K562 (cell line): ENCODE results near the gene PDE5A. TPM values are rescaled to one million over a fixed set of nuclear protein-coding genes. Genes with fewer than 3 reads are reported as not detected.
"Not testable (repeated sequence)": the region's sequence is repeated elsewhere in the genome, so short reads cannot be mapped to it uniquely, and the experiment has no call there.

Experiments used
- ATAC-seq: fragments of 200-7000 bp; cut with Tn5 transposase; 3 replicates; pipeline ENCODE4 v1.9.1; 2020; ENCODE audit warnings: moderate library complexity
- BruUV-seq: library from RNA; stranded (reverse); fragments of 400-500 nt; replicated peaks from 2 replicates; lab custom pipeline; 2021; lab: Mats Ljungman, UMichigan
- CTCF ChIA-PET: fragments of 300-600 bp; formaldehyde crosslinking; extraction: SDS; loops from one replicate; lab custom pipeline; 2021; ENCODE audit warnings: low intra/inter-chr PET ratio; lab: Yijun Ruan, JAX
- POLR2A ChIA-PET: fragments of 300-600, 350-650 bp; sonication (Branson Sonifier 250); formaldehyde crosslinking; extraction: SDS; loops from one replicate; lab custom pipeline; 2021; ENCODE audit warnings: antibody characterized with exemption, inconsistent platforms; lab: Yijun Ruan, JAX
- DNase-seq, 4 experiments: peaks; one replicate each; pipeline versions ENCODE4 v3.0.0 to v3.0.0-alpha.2; 2011 to 2018; ENCODE audit warnings: low spot score in 3 of 4, mixed read lengths in 3 of 4; ENCODE audit errors: extremely low read depth in 1 of 4
- FAIRE-seq: peaks from 2 replicates; lab custom pipeline; 2011; peaks lifted over from hg19 to GRCh38; lab: Jason Lieb, UNC
- H2AFZ ChIP-seq: 2 replicates; pipeline ENCODE4 v1.6.0; 2011; ENCODE audit warnings: low read depth, low read length, control low read depth, inconsistent platforms
- H3K27ac ChIP-seq: fragments of 200-600 bp; 3 replicates; pipeline ENCODE4 v1.8.0; 2011; ENCODE audit warnings: low read depth, mild to moderate bottlenecking, control low read depth, inconsistent platforms, low read length, moderate library complexity, mixed read lengths; ENCODE audit errors: extremely low read depth
- H3K27me3 ChIP-seq, 2 experiments: fragments of 300-600 bp in 1 of 2; 2 replicates in 1 of 2; 3 replicates in 1 of 2; pipeline versions ENCODE4 v1.6.0 to v1.8.0; 2011; ENCODE audit warnings: inconsistent platforms in 2 of 2, low read length in 2 of 2, mild to moderate bottlenecking in 1 of 2, mixed read lengths in 1 of 2, moderate library complexity in 1 of 2; ENCODE audit not compliant: control insufficient read depth in 2 of 2, insufficient read depth in 2 of 2
- H3K36me3 ChIP-seq: fragments of 300-600 bp; 3 replicates; pipeline ENCODE4 v1.8.0; 2011; ENCODE audit warnings: mild to moderate bottlenecking, low read length, inconsistent platforms; ENCODE audit not compliant: control insufficient read depth, insufficient read depth
- H3K4me1 ChIP-seq, 2 experiments: fragments of 200-600 bp in 1 of 2; replicated peaks in 1 of 2; 2 replicates in 1 of 2; 3 replicates in 1 of 2; pipeline versions ENCODE4 v1.5.1 to v1.8.0; 2011; ENCODE audit warnings: inconsistent platforms in 2 of 2, low read length in 2 of 2, mild to moderate bottlenecking in 1 of 2, mixed read lengths in 1 of 2, moderate library complexity in 1 of 2; ENCODE audit not compliant: control insufficient read depth in 2 of 2, insufficient read depth in 2 of 2
- H3K4me2 ChIP-seq: 2 replicates; pipeline ENCODE4 v1.6.1; 2011; ENCODE audit warnings: low read length, control low read depth, inconsistent platforms, mixed read lengths; ENCODE audit not compliant: insufficient read depth
- H3K4me3 ChIP-seq: fragments of 200-600 bp; sonication (generic), shearing (Covaris generic); 2 replicates; pipeline ENCODE4 v1.5.1; 2016; ENCODE audit warnings: control low read depth, inconsistent platforms
- H3K79me2 ChIP-seq: fragments of 200-600 bp; 3 replicates; pipeline ENCODE4 v1.8.0; 2011; ENCODE audit warnings: low read length, inconsistent platforms; ENCODE audit not compliant: control insufficient read depth, insufficient read depth
- H3K9ac ChIP-seq, 2 experiments: 2 replicates each; pipeline versions ENCODE4 v1.6.0 to v1.6.1; 2011; ENCODE audit warnings: low read depth in 2 of 2, low read length in 2 of 2, control low read depth in 1 of 2, inconsistent platforms in 1 of 2, mild to moderate bottlenecking in 1 of 2, mixed read lengths in 1 of 2; ENCODE audit not compliant: insufficient read depth in 1 of 2
- H3K9me1 ChIP-seq: one replicate; pipeline ENCODE4 v1.6.0; 2011; ENCODE audit warnings: inconsistent platforms, mild to moderate bottlenecking, low read length, moderate library complexity; ENCODE audit not compliant: control insufficient read depth, insufficient read depth
- H3K9me3 ChIP-seq: replicated peaks from 2 replicates; pipeline ENCODE4 v1.5.1; 2011; ENCODE audit warnings: low read depth, low read length, inconsistent platforms; ENCODE audit not compliant: control insufficient read depth, insufficient read depth
- H4K20me1 ChIP-seq: replicated peaks from 2 replicates; pipeline ENCODE4 v1.6.1; 2011; ENCODE audit warnings: low read length, inconsistent platforms, mixed read lengths; ENCODE audit not compliant: control insufficient read depth, insufficient read depth
- ZNF232 ChIP-seq: sonication (generic); formaldehyde crosslinking; IDR thresholded peaks from 2 replicates; pipeline ENCODE4 v1.8.0; 2022; ENCODE audit warnings: mild to moderate bottlenecking, missing genetic modification reagents
- WGBS: fragments of 100-300 bp; shearing (Covaris generic); methylation state at CpG from one replicate; pipeline ENCODE4 v1.1.6; 2016; ENCODE audit warnings: low coverage, mixed read lengths; ENCODE audit not compliant: insufficient coverage; ENCODE audit errors: missing lambda C conversion rate; 5-methylcytosine and 5-hydroxymethylcytosine counted together
- in situ Hi-C: fragments of 300-500 bp; cut with MboI; formaldehyde crosslinking; loops from 4 replicates; pipeline ENCODE4 v1.15.0; 2018; ENCODE audit warnings: inconsistent platforms, mixed read lengths
- intact Hi-C: fragments of 100-400 bp; cut with micrococcal nuclease; formaldehyde crosslinking; loops from 2 replicates; pipeline ENCODE4 v1.14.2; 2022
- polyA plus RNA-seq, 8 experiments: library from polyadenylated mRNA; depleted of rRNA in 4 of 8; stranded (reverse) in 5 of 8; unstranded in 3 of 8; fragments of >200 nt; fragmentation: Nextera tagmentation in 2 of 8; fragmentation: Illumina TruSeq in 1 of 8; extraction: Ambion mirVana in 2 of 8; extraction: Trizol in 1 of 8; gene quantifications; 2 replicates each; pipeline versions ENCODE4 v1.2.1 to v1.2.3, GENCODE V29; 2011 to 2014; ENCODE audit warnings: inconsistent platforms in 1 of 8, missing spikeins in 1 of 8
- small RNA-seq: library from RNA; depleted of rRNA; stranded (forward); fragments of <200 nt; gene quantifications from one replicate; pipeline ENCODE3, GENCODE V24; 2014
- total RNA-seq, 7 experiments: library from RNA; depleted of rRNA in 6 of 7; stranded (reverse); fragments of >200 nt in 6 of 7; fragmentation: Illumina TruSeq in 2 of 7; extraction: Trizol in 2 of 7; gene quantifications; 2 replicates each; pipeline versions ENCODE4 v1.2.1 to v1.2.3, GENCODE V29; 2011 to 2021; ENCODE audit warnings: low replicate concordance in 1 of 7

Gene PDE5A
- total and polyA plus RNA-seq, 9 of the 15 experiments (the other 6 are each of a cell fraction or from before 2014, with no cell fraction given), result 0.07 to 1.9 (median 0.29) TPM

- DNase-seq, in situ Hi-C loops, BruUV-seq, H4K20me1 ChIP-seq, ATAC-seq, H3K27me3 ChIP-seq, H2AFZ ChIP-seq, CTCF ChIA-PET, H3K9me1 ChIP-seq, H3K4me1 ChIP-seq, POLR2A ChIA-PET, FAIRE-seq, H3K27ac ChIP-seq, H3K9ac ChIP-seq, H3K4me3 ChIP-seq, H3K36me3 ChIP-seq, H3K9me3 ChIP-seq, H3K4me2 ChIP-seq: not testable (repeated sequence)
- 99% methylated on average over 8 of the region's 9 CpGs for WGBS
- peaks cover 17% of the 10 kb centered on the region for H3K79me2 ChIP-seq
- intact Hi-C loops, result loop anchor here (5.0 kb wide), 1 partner anchor 241 kb away; the partner anchor contains the start of gene USP53
- peak; percentile 67; the same call in 1 of the 2 replicates for TF ChIP-seq ZNF232
These were observed 175.3 kb downstream of the PDE5A start for GRCh38 chr4:119453286-119453685.

- POLR2A ChIA-PET, FAIRE-seq, CTCF ChIA-PET, H3K9ac ChIP-seq, DNase-seq, H3K4me3 ChIP-seq, H3K9me3 ChIP-seq, H3K4me1 ChIP-seq, in situ Hi-C loops, H3K9me1 ChIP-seq, H2AFZ ChIP-seq, H3K4me2 ChIP-seq, H3K79me2 ChIP-seq, H3K36me3 ChIP-seq, BruUV-seq, H3K27ac ChIP-seq, H4K20me1 ChIP-seq, ATAC-seq, H3K27me3 ChIP-seq: not testable (repeated sequence)
- intact Hi-C loops, result loop anchor here (5.0 kb wide), 1 partner anchor 238 kb away; the partner anchor contains the start of gene USP53
- 50% methylated on average over 6 of the region's 6 CpGs for WGBS
These were observed 178.8 kb downstream of the PDE5A start for GRCh38 chr4:119449851-119450250.

Small RNA genes within 50 kb of the gene (small RNA-seq; reads per million reads assigned to genes)
- not detected for gene RF00614
